ENCODE results near the gene S1PR1. TPM values are rescaled to one million over a fixed set of nuclear protein-coding genes. Genes with fewer than 3 reads are reported as not detected.

The S1PR1 gene
- total RNA-seq, 1 experiment from 2014 or later: 0.24 TPM

DNA sequence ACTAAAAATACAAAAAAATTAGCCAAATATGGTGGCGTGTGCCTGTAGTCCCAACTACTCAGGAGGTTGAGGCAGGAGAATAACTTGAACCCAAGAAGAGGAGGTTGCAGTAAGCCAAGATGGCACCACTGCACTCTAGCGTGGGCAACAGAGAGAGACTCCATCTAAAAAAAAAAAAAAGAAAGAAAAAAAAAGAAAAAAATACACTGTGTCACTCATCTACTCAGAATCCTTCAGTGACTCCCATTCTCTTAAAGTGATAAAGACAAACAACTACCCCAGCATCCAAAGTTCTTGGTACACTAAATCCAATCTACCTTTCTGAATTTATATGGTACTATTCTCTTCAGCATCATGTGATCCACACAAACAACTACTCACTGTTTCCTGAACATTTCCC, 40.2 kb upstream of the S1PR1 start:
- Histone ChIP-seq H2BK15ac (ENCODE audit: low read depth, low read length) (no peak overlapping the region), H3K23me2 (ENCODE audit: insufficient read length, low read depth, low read length, poor library complexity, severe bottlenecking) (no peaks in the 10 kb centered on the region), H3K4me2 (ENCODE audit: insufficient read depth, insufficient read length, low read length) (no peak overlapping the region), H3T11ph (ENCODE audit: low read length) (no peak overlapping the region), H3K14ac (ENCODE audit: insufficient read depth, low read length) (no peak overlapping the region), H3K27me3 (ENCODE audit: insufficient read depth, low read length) (no peaks in the 10 kb centered on the region), H3K79me2 (ENCODE audit: insufficient read depth, low read length) (no peaks in the 10 kb centered on the region), H3K9me3 (ENCODE audit: control insufficient read depth, low read depth, low read length) (no peaks in the 10 kb centered on the region), H3K56ac (ENCODE audit: insufficient read length, low read depth, low read length) (no peak overlapping the region), H3K4ac (ENCODE audit: low read depth, low read length) (no peak overlapping the region), H4K5ac (ENCODE audit: insufficient read length, low read depth, low read length) (no peak overlapping the region), H2BK120ac (ENCODE audit: low read depth, low read length, poor library complexity, severe bottlenecking) (no peak overlapping the region), H3K18ac (ENCODE audit: insufficient read length, low read depth, low read length) (no peak overlapping the region), H2BK20ac (ENCODE audit: low read depth, low read length, poor library complexity, severe bottlenecking) (no peak overlapping the region), H2BK5ac (ENCODE audit: insufficient read length, low read length) (no peak overlapping the region), H2BK12ac (ENCODE audit: insufficient read length, low read depth, low read length) (no peak overlapping the region), H3K23ac (ENCODE audit: insufficient read length, low read depth, low read length) (no peak overlapping the region), H4K91ac (ENCODE audit: insufficient read length, low read depth, low read length) (no peak overlapping the region), H2AFZ (ENCODE audit: low read length) (no peak overlapping the region), H3K4me1 (ENCODE audit: insufficient read depth, low read length) (peaks cover 4% of the 10 kb centered on the region; the same call in 1 of the 2 replicates), H3K79me1 (ENCODE audit: insufficient read depth, low read depth, low read length, poor library complexity, severe bottlenecking) (no peaks in the 10 kb centered on the region), H4K20me1 (ENCODE audit: control insufficient read depth, insufficient read depth, insufficient read length) (no peaks in the 10 kb centered on the region), H2AK5ac (ENCODE audit: insufficient read length, low read length) (no peak overlapping the region), H3K9ac (ENCODE audit: extremely low read depth, insufficient read length, low read length) (no peak overlapping the region), H4K8ac (replicated peaks; ENCODE audit: insufficient read length, low read depth, low read length) (no peak overlapping the region), H3K27ac (ENCODE audit: insufficient read length, low read depth, low read length) (no peak overlapping the region)
- Mint-ChIP-seq H3K36me3 (ENCODE audit: insufficient read depth in 1 of 3, low read depth in 3 of 3) (no peaks in the 10 kb centered on the region), H3K9me3 (no peaks in the 10 kb centered on the region), H3K27ac (no peak overlapping the region), H3K4me1 (peaks cover 3 to 5% of the 10 kb centered on the region in 2 experiments), H3K4me3 (no peak overlapping the region), H3K27me3 (ENCODE audit: low read depth) (no peaks in the 10 kb centered on the region)
- TF ChIP-seq, protein P1, sequence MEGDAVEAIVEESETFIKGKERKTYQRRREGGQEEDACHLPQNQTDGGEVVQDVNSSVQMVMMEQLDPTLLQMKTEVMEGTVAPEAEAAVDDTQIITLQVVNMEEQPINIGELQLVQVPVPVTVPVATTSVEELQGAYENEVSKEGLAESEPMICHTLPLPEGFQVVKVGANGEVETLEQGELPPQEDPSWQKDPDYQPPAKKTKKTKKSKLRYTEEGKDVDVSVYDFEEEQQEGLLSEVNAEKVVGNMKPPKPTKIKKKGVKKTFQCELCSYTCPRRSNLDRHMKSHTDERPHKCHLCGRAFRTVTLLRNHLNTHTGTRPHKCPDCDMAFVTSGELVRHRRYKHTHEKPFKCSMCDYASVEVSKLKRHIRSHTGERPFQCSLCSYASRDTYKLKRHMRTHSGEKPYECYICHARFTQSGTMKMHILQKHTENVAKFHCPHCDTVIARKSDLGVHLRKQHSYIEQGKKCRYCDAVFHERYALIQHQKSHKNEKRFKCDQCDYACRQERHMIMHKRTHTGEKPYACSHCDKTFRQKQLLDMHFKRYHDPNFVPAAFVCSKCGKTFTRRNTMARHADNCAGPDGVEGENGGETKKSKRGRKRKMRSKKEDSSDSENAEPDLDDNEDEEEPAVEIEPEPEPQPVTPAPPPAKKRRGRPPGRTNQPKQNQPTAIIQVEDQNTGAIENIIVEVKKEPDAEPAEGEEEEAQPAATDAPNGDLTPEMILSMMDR (conservative IDR thresholded peaks at IDR 0.05): no peak
- DNase-seq: no peak
- WGBS (ENCODE audit: extremely low coverage, insufficient read length, low lambda C conversion rate): no CpG with 5 or more reads among the region's 2 CpGs

All from H9 (cell line).